ENCODE measurements around the gene FOCAD. TPM values are rescaled to one million over a fixed set of nuclear protein-coding genes. Genes with fewer than 3 reads are reported as not detected.

Gene FOCAD
- total and polyA plus RNA-seq, 2 donors (not counting 1 experiment from before 2014, with no cell fraction given): 4.0 to 10.1 TPM

DNA sequence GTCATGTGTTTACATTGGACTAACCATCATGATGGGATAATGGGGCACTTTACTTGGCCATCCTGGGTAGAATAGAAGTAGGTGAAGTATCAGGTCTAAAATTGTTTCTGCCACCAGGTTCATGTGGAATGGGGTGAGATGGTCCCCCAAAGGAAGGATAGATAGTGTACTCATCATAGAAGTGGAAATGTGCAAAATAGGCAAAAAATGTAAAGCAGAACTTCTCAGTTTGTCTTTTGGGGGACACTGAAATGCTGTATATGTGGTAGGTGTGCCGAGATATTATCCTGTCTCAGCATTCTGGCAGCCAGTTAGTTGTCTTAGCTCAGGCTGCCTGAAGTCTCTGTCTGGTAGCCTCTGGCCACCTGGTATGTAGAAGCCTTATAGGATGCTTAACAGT is 107.6 kb downstream of the FOCAD start:
- 100% methylated on average over 1 of the region's 1 CpG for WGBS (ENCODE audit: insufficient coverage)
- Mint-ChIP-seq H3K4me1 (peaks cover 2% of the 10 kb centered on the region), H3K4me3 (no peak overlapping the region), H3K9me3 (ENCODE audit: insufficient read depth) (no peaks in the 10 kb centered on the region), H3K27me3 (no peaks in the 10 kb centered on the region), H3K27ac (no peak overlapping the region)
- Histone ChIP-seq H3K4me3 (ENCODE audit: control extremely low read depth in 1 of 5, extremely low read depth in 1 of 5, insufficient read depth in 1 of 5, low read depth in 2 of 5, low read length in 4 of 5) (no peak overlapping the region), H3K27ac (ENCODE audit: low read length in 2 of 2) (no peak overlapping the region), H3K9ac (ENCODE audit: low read length) (no peak overlapping the region), H3K27me3 (replicated peaks in 1 of 4; ENCODE audit: control extremely low read depth in 1 of 4, control insufficient read depth in 3 of 4, insufficient read depth in 4 of 4, low read length in 3 of 4) (no peaks in the 10 kb centered on the region), H3K4me1 (ENCODE audit: control insufficient read depth in 2 of 2, insufficient read depth in 2 of 2, low read length in 2 of 2) (no peaks in the 10 kb centered on the region), H4K20me1 (ENCODE audit: control insufficient read depth, insufficient read depth, low read length, poor library complexity, severe bottlenecking) (no peaks in the 10 kb centered on the region), H3K4me2 (replicated peaks; ENCODE audit: low read depth, low read length, poor library complexity, severe bottlenecking) (no peak overlapping the region), H3K79me2 (ENCODE audit: control insufficient read depth, insufficient read depth, low read length) (no peaks in the 10 kb centered on the region), H2AFZ (ENCODE audit: insufficient read depth, low read depth, low read length, poor library complexity, severe bottlenecking) (no peak overlapping the region), H3K36me3 (replicated peaks in 1 of 2; ENCODE audit: control extremely low read depth in 1 of 2, control insufficient read depth in 1 of 2, extremely low read depth in 1 of 2, insufficient read depth in 2 of 2, low read length in 1 of 2) (peaks cover 0 to 3% of the 10 kb centered on the region in 2 experiments), H3K9me3 (ENCODE audit: control extremely low read depth in 1 of 3, control insufficient read depth in 2 of 3, insufficient read depth in 1 of 3, low read length in 2 of 3) (no peaks in the 10 kb centered on the region)
- TF ChIP-seq EZH2 (IDR thresholded peaks at IDR 0.05; ENCODE audit: borderline replicate concordance, insufficient read depth, low read depth, low read length, poor library complexity, severe bottlenecking) (no peak), CTCF (IDR thresholded peaks at IDR 0.05) (no peak)
- no peak for DNase-seq
- intact Hi-C loops (cut with micrococcal nuclease): no loop called here
- no peak for ATAC-seq (ENCODE audit: low read depth)
- ChIA-PET POLR2A (no interaction called here), CTCF (no interaction called here)

GRCh38 chr9:20804489-20805250 is 120.6 kb downstream of the FOCAD start:
- no peak overlapping the region for H2AFZ ChIP-seq (ENCODE audit: insufficient read depth, low read depth, low read length, poor library complexity, severe bottlenecking)
- H3K27me3 Mint-ChIP-seq: no peaks in the 10 kb centered on the region
- WGBS (ENCODE audit: insufficient coverage): 59% methylated on average over 8 of the region's 11 CpGs
- no peak overlapping the region for H3K4me3 ChIP-seq (ENCODE audit: control extremely low read depth in 1 of 5, extremely low read depth in 1 of 5, insufficient read depth in 1 of 5, low read depth in 2 of 5, low read length in 4 of 5)
- no peaks in the 10 kb centered on the region for H3K4me1 Mint-ChIP-seq
- no peak for TF ChIP-seq EZH2 (IDR thresholded peaks at IDR 0.05; ENCODE audit: borderline replicate concordance, insufficient read depth, low read depth, low read length, poor library complexity, severe bottlenecking)
- TF ChIP-seq CTCF (IDR thresholded peaks at IDR 0.05): no peak
- no peaks in the 10 kb centered on the region for H3K79me2 ChIP-seq (ENCODE audit: control insufficient read depth, insufficient read depth, low read length)
- CTCF ChIA-PET: no interaction called here
- H3K4me1 ChIP-seq (ENCODE audit: control insufficient read depth in 2 of 2, insufficient read depth in 2 of 2, low read length in 2 of 2): no peaks in the 10 kb centered on the region
- no peaks in the 10 kb centered on the region for H3K9me3 Mint-ChIP-seq (ENCODE audit: insufficient read depth)
- H3K4me2 ChIP-seq (replicated peaks; ENCODE audit: low read depth, low read length, poor library complexity, severe bottlenecking): no peak overlapping the region
- no peak overlapping the region for H3K27ac Mint-ChIP-seq
- no peaks in the 10 kb centered on the region for H4K20me1 ChIP-seq (ENCODE audit: control insufficient read depth, insufficient read depth, low read length, poor library complexity, severe bottlenecking)
- no peak overlapping the region for H3K9ac ChIP-seq (ENCODE audit: low read length)
- intact Hi-C loops (cut with micrococcal nuclease): no loop called here
- no peaks in the 10 kb centered on the region for H3K27me3 ChIP-seq (replicated peaks in 1 of 4; ENCODE audit: control extremely low read depth in 1 of 4, control insufficient read depth in 3 of 4, insufficient read depth in 4 of 4, low read length in 3 of 4)
- DNase-seq: no peak
- no peaks in the 10 kb centered on the region for H3K36me3 ChIP-seq (replicated peaks in 1 of 2; ENCODE audit: control extremely low read depth in 1 of 2, control insufficient read depth in 1 of 2, extremely low read depth in 1 of 2, insufficient read depth in 2 of 2, low read length in 1 of 2)
- no peak for ATAC-seq (ENCODE audit: low read depth)
- no peaks in the 10 kb centered on the region for H3K9me3 ChIP-seq (ENCODE audit: control extremely low read depth in 1 of 3, control insufficient read depth in 2 of 3, insufficient read depth in 1 of 3, low read length in 2 of 3)
- H3K27ac ChIP-seq (ENCODE audit: low read length in 2 of 2): no peak overlapping the region
- H3K4me3 Mint-ChIP-seq: no peak overlapping the region
- POLR2A ChIA-PET: interaction anchor here (0.5 kb wide), 1 partner anchor 185 kb away, joined by 4 read pairs; no protein-coding TSS in a partner anchor
